K562 (cell line): ENCODE measurements around the gene RPL22. TPM values are rescaled to one million over a fixed set of nuclear protein-coding genes. Genes with fewer than 3 reads are reported as not detected.

Source experiments
- ATF1 ChIP-seq, 2 experiments: fragments of 450-650 bp in 1 of 2; IDR thresholded peaks; 2 replicates each; pipeline ENCODE4 v1.6.1; 2016; ENCODE audit warnings: missing compliant biosample characterization in 1 of 2, missing genetic modification characterization in 1 of 2
- BDP1 ChIP-seq: IDR thresholded peaks from 3 replicates; pipeline ENCODE4 v1.6.1; 2011; ENCODE audit not compliant: insufficient read length, insufficient read depth
- KDM1A ChIP-seq, 2 experiments: fragments of 450-650 bp; IDR thresholded peaks; 2 replicates each; pipeline ENCODE4 v1.6.1; 2016; ENCODE audit warnings: mild to moderate bottlenecking in 2 of 2
- TFAP4 ChIP-seq: sonication (generic); formaldehyde crosslinking; IDR thresholded peaks from 2 replicates; pipeline ENCODE4 v1.8.0; 2022; ENCODE audit warnings: missing genetic modification reagents, mild to moderate bottlenecking, moderate library complexity, borderline replicate concordance
- polyA plus RNA-seq, 8 experiments: library from polyadenylated mRNA; depleted of rRNA in 4 of 8; stranded (reverse) in 5 of 8; unstranded in 3 of 8; fragments of >200 nt; fragmentation: Nextera tagmentation in 2 of 8; fragmentation: Illumina TruSeq in 1 of 8; extraction: Ambion mirVana in 2 of 8; extraction: Trizol in 1 of 8; gene quantifications; 2 replicates each; pipeline versions ENCODE4 v1.2.1 to v1.2.3, GENCODE V29; 2011 to 2014; ENCODE audit warnings: inconsistent platforms in 1 of 8, missing spikeins in 1 of 8
- total RNA-seq, 7 experiments: library from RNA; depleted of rRNA in 6 of 7; stranded (reverse); fragments of >200 nt in 6 of 7; fragmentation: Illumina TruSeq in 2 of 7; extraction: Trizol in 2 of 7; gene quantifications; 2 replicates each; pipeline versions ENCODE4 v1.2.1 to v1.2.3, GENCODE V29; 2011 to 2021; ENCODE audit warnings: low replicate concordance in 1 of 7
- TF ChIP-seq, protein P1 (sequence below), 2 experiments: IDR thresholded peaks; 2 replicates each; pipeline ENCODE4 v1.6.1; 2012; ENCODE audit warnings: improper control_type of control experiment in 2 of 2, low read depth in 2 of 2, low read length in 2 of 2, borderline replicate concordance in 1 of 2
- TF ChIP-seq, protein P2 (sequence below): fragments of 250-450 bp; sonication (Bioruptor Pico); IDR thresholded peaks from 2 replicates; pipeline ENCODE4 v1.5.0; 2021; ENCODE audit warnings: mild to moderate bottlenecking, borderline replicate concordance
- TF ChIP-seq, protein P3 (sequence below): fragments of 250-450 bp; sonication (Bioruptor Pico); IDR thresholded peaks from 2 replicates; pipeline ENCODE4 v1.8.0; 2022; ENCODE audit warnings: inconsistent platforms, mild to moderate bottlenecking, moderate library complexity, borderline replicate concordance

The RPL22 gene
- total and polyA plus RNA-seq, 9 of the 15 experiments (the other 6 are each of a cell fraction or from before 2014, with no cell fraction given), result 467 to 1,165 (median 607) TPM

- TF ChIP-seq ATF1 (CRISPR knock-in tag; IDR thresholded peaks at IDR 0.05) (no peak), ATF1 (tag; IDR thresholded peaks at IDR 0.05) (no peak), KDM1A (IDR thresholded peaks at IDR 0.05) (peak in 1 of 2 experiments; percentile 17; a peak in 1 of 4 replicates), TFAP4 (CRISPR knock-in tag) (no peak), BDP1 (no peak)
- TF ChIP-seq, protein P1, sequence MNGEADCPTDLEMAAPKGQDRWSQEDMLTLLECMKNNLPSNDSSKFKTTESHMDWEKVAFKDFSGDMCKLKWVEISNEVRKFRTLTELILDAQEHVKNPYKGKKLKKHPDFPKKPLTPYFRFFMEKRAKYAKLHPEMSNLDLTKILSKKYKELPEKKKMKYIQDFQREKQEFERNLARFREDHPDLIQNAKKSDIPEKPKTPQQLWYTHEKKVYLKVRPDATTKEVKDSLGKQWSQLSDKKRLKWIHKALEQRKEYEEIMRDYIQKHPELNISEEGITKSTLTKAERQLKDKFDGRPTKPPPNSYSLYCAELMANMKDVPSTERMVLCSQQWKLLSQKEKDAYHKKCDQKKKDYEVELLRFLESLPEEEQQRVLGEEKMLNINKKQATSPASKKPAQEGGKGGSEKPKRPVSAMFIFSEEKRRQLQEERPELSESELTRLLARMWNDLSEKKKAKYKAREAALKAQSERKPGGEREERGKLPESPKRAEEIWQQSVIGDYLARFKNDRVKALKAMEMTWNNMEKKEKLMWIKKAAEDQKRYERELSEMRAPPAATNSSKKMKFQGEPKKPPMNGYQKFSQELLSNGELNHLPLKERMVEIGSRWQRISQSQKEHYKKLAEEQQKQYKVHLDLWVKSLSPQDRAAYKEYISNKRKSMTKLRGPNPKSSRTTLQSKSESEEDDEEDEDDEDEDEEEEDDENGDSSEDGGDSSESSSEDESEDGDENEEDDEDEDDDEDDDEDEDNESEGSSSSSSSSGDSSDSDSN (IDR thresholded peaks at IDR 0.05; ENCODE audit: borderline replicate concordance in 1 of 2, low read depth in 2 of 2, low read length in 2 of 2), result no peak
- TF ChIP-seq, protein P2, sequence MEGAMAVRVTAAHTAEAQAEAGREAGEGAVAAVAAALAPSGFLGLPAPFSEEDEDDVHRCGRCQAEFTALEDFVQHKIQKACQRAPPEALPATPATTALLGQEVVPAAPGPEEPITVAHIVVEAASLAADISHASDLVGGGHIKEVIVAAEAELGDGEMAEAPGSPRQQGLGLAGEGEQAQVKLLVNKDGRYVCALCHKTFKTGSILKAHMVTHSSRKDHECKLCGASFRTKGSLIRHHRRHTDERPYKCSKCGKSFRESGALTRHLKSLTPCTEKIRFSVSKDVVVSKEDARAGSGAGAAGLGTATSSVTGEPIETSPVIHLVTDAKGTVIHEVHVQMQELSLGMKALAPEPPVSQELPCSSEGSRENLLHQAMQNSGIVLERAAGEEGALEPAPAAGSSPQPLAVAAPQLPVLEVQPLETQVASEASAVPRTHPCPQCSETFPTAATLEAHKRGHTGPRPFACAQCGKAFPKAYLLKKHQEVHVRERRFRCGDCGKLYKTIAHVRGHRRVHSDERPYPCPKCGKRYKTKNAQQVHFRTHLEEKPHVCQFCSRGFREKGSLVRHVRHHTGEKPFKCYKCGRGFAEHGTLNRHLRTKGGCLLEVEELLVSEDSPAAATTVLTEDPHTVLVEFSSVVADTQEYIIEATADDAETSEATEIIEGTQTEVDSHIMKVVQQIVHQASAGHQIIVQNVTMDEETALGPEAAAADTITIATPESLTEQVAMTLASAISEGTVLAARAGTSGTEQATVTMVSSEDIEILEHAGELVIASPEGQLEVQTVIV (CRISPR knock-in tag), result no peak
- TF ChIP-seq, protein P3, sequence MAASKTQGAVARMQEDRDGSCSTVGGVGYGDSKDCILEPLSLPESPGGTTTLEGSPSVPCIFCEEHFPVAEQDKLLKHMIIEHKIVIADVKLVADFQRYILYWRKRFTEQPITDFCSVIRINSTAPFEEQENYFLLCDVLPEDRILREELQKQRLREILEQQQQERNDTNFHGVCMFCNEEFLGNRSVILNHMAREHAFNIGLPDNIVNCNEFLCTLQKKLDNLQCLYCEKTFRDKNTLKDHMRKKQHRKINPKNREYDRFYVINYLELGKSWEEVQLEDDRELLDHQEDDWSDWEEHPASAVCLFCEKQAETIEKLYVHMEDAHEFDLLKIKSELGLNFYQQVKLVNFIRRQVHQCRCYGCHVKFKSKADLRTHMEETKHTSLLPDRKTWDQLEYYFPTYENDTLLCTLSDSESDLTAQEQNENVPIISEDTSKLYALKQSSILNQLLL, result no peak
- TF ChIP-seq, all 486 proteins: peak for 5
Observed at GRCh38 chr1:6174621-6175410, 24.6 kb downstream of the RPL22 start (continued).
